B cell (primary cell): ENCODE data around the gene EZH1. TPM values are rescaled to one million over a fixed set of nuclear protein-coding genes. Genes with fewer than 3 reads are reported as not detected.

ENCODE experiments used
- ATAC-seq: fragments of 200-7000 bp; cut with Tn5 transposase; one replicate; pipeline ENCODE4 v1.10.0; 2021; ENCODE audit warnings: low read depth, mild to moderate bottlenecking, moderate number of reproducible peaks, moderate library complexity
- CTCF ChIA-PET: fragments of 350-600 bp; sonication (Branson Sonifier 250); formaldehyde crosslinking; loops from one replicate; lab custom pipeline; 2021; ENCODE audit warnings: antibody characterized with exemption, inconsistent platforms; lab: Charles Lee
- POLR2A ChIA-PET: fragments of 350-600 bp; sonication (Branson Sonifier 250); formaldehyde crosslinking; loops from one replicate; lab custom pipeline; 2021; ENCODE audit warnings: antibody characterized with exemption; lab: Charles Lee
- DNase-seq: peaks from one replicate; pipeline ENCODE4 v3.0.0; 2013
- H2AFZ ChIP-seq: 2 replicates; pipeline ENCODE4 v1.6.1; 2012; ENCODE audit warnings: mild to moderate bottlenecking, low read depth, low read length; ENCODE audit not compliant: insufficient read depth, poor library complexity, severe bottlenecking
- H3K27ac ChIP-seq, 2 donors: 1 replicate in 1 of 2; 2 replicates in 1 of 2; pipeline ENCODE4 v1.5.1; 2012 to 2013; ENCODE audit warnings: low read length in 2 of 2, mild to moderate bottlenecking in 2 of 2, moderate library complexity in 1 of 2
- H3K27me3 ChIP-seq, 4 experiments: fragments of 200-600 bp in 1 of 4; sonication (generic) in 1 of 4; replicated peaks in 1 of 4; 1 replicate in 2 of 4; 2 replicates in 2 of 4; pipeline versions ENCODE4 v1.6.1 to v1.7.0; 2013 to 2016; ENCODE audit warnings: low read length in 3 of 4, mild to moderate bottlenecking in 2 of 4, mixed read lengths in 1 of 4, moderate library complexity in 1 of 4; ENCODE audit not compliant: insufficient read depth in 4 of 4, control insufficient read depth in 3 of 4; ENCODE audit errors: control extremely low read depth in 1 of 4
- H3K36me3 ChIP-seq, 2 experiments: replicated peaks in 1 of 2; 1 replicate in 1 of 2; 2 replicates in 1 of 2; pipeline versions ENCODE4 v1.6.1 to v1.7.1; 2013; ENCODE audit warnings: low read length in 1 of 2; ENCODE audit not compliant: insufficient read depth in 2 of 2, control insufficient read depth in 1 of 2; ENCODE audit errors: control extremely low read depth in 1 of 2, extremely low read depth in 1 of 2
- H3K4me1 ChIP-seq, 2 donors: fragments of 200-600 bp in 1 of 2; sonication (generic) in 1 of 2; 1 replicate in 1 of 2; 2 replicates in 1 of 2; pipeline versions ENCODE4 v1.5.1 to v1.6.1; 2013 to 2017; ENCODE audit warnings: low read length in 2 of 2; ENCODE audit not compliant: control insufficient read depth in 2 of 2, insufficient read depth in 2 of 2
- H3K4me2 ChIP-seq: replicated peaks from 2 replicates; pipeline ENCODE3; 2012; ENCODE audit warnings: mild to moderate bottlenecking, low read depth, low read length; ENCODE audit not compliant: poor library complexity, severe bottlenecking
- H3K4me3 ChIP-seq, 5 experiments: fragments of 200-600 bp in 1 of 5; sonication (generic) in 1 of 5; 1 replicate in 3 of 5; 2 replicates in 2 of 5; pipeline versions ENCODE4 v1.5.1 to v1.7.0; 2011 to 2016; ENCODE audit warnings: low read length in 4 of 5, mild to moderate bottlenecking in 4 of 5, low read depth in 2 of 5, control low read depth in 1 of 5, moderate library complexity in 1 of 5; ENCODE audit not compliant: insufficient read depth in 1 of 5; ENCODE audit errors: control extremely low read depth in 1 of 5, extremely low read depth in 1 of 5
- H3K79me2 ChIP-seq: fragments of 200-600 bp; sonication (generic); one replicate; pipeline ENCODE4 v1.6.0; 2016; ENCODE audit warnings: low read length; ENCODE audit not compliant: control insufficient read depth, insufficient read depth
- H3K9ac ChIP-seq: fragments of 200-600 bp; sonication (generic); 2 replicates; pipeline ENCODE4 v1.6.1; 2017; ENCODE audit warnings: mild to moderate bottlenecking, low read length, moderate library complexity
- H3K9me3 ChIP-seq, 3 donors: one replicate each; pipeline versions ENCODE4 v1.6.1 to v1.7.1; 2013; ENCODE audit warnings: low read length in 2 of 3; ENCODE audit not compliant: control insufficient read depth in 2 of 3, insufficient read depth in 1 of 3; ENCODE audit errors: control extremely low read depth in 1 of 3
- H4K20me1 ChIP-seq: 2 replicates; pipeline ENCODE4 v1.6.0; 2012; ENCODE audit warnings: mild to moderate bottlenecking, low read length; ENCODE audit not compliant: insufficient read depth, control insufficient read depth, poor library complexity, severe bottlenecking
- H3K27ac Mint-ChIP-seq: one replicate; pipeline ENCODE4 v1.8.0; 2021; ENCODE audit warnings: mixed read lengths
- H3K27me3 Mint-ChIP-seq: one replicate; pipeline ENCODE4 v1.8.0; 2021; ENCODE audit warnings: mixed read lengths
- H3K4me1 Mint-ChIP-seq: one replicate; pipeline ENCODE4 v1.8.0; 2021; ENCODE audit warnings: mixed read lengths
- H3K4me3 Mint-ChIP-seq: one replicate; pipeline ENCODE4 v1.8.0; 2021; ENCODE audit warnings: mixed read lengths
- H3K9me3 Mint-ChIP-seq: one replicate; pipeline ENCODE4 v1.8.0; 2022; ENCODE audit warnings: mixed read lengths; ENCODE audit not compliant: insufficient read depth
- CTCF ChIP-seq: fragments of 200-600 bp; IDR thresholded peaks from one replicate; pipeline ENCODE4 v1.8.0; 2022; ENCODE audit warnings: antibody characterized with exemption, mild to moderate bottlenecking
- EZH2 ChIP-seq: IDR thresholded peaks from 2 replicates; pipeline ENCODE4 v1.6.1; 2012; ENCODE audit warnings: borderline replicate concordance, low read depth, mild to moderate bottlenecking, moderate library complexity, low read length; ENCODE audit not compliant: insufficient read depth, poor library complexity, severe bottlenecking
- WGBS: methylation state at CpG from one replicate; pipeline ENCODE4 v1.1.5; 2013; ENCODE audit warnings: missing lambda C conversion rate; ENCODE audit not compliant: insufficient coverage; 5-methylcytosine and 5-hydroxymethylcytosine counted together
- intact Hi-C: fragments of 100-400 bp; cut with micrococcal nuclease; formaldehyde crosslinking; loops from one replicate; pipeline ENCODE4 v1.10.0; 2022
- polyA minus RNA-seq: library from RNA; depleted of rRNA, polyadenylated mRNA; stranded (reverse); fragments of >200 nt; gene quantifications from 2 replicates; pipeline ENCODE4 v1.2.3, GENCODE V29; 2012
- polyA plus RNA-seq: library from polyadenylated mRNA; depleted of rRNA; stranded (reverse); fragments of >200 nt; gene quantifications from 2 replicates; pipeline ENCODE4 v1.2.3, GENCODE V29; 2012
- total RNA-seq, 2 donors: library from RNA; stranded (reverse); fragments of 120-200 nt in 1 of 2; gene quantifications; 1 replicate in 1 of 2; 2 replicates in 1 of 2; pipeline versions ENCODE4 v1.2.3 to v1.2.4, GENCODE V29; 2013 to 2022

Gene EZH1
- total RNA-seq (169 and 180 TPM in 2 replicates), polyA plus RNA-seq (115 and 195 TPM in 2 replicates), polyA minus RNA-seq (90.3 and 91.1 TPM in 2 replicates)
- total RNA-seq (2013) = 70.3 TPM

GRCh38 chr17:42744806-42745617 is at the start of gene EZH1:
Gene EZH1 (minus strand): TSS chr17:42745040. CDS start chr17:42728941, 16,099 bp downstream.
- Mint-ChIP-seq H3K4me1 (peaks cover 29% of the 10 kb centered on the region), H3K27ac (peak within 1 kb of the TSS; percentile 99), H3K27me3 (peaks cover 18% of the 10 kb centered on the region), H3K9me3 (no peaks in the 10 kb centered on the region), H3K4me3 (peak within 1 kb of the TSS; percentile 99)
- Histone ChIP-seq H3K79me2 (peaks cover 52% of the 10 kb centered on the region), H3K9ac (peak within 1 kb of the TSS; percentile 77), H3K4me3 (peak within 1 kb of the TSS; percentile 56 to 76 (median 70)), H3K9me3 (no peaks in the 10 kb centered on the region), H3K27ac (peak within 1 kb of the TSS; percentile 67 to 92), H3K4me1 (peaks cover 25 to 27% of the 10 kb centered on the region in 2 donors), H3K36me3 (peaks cover 1 to 6% of the 10 kb centered on the region in 2 experiments), H3K27me3 (peaks cover 0 to 16% (median under 1%) of the 10 kb centered on the region in 4 experiments), H3K4me2 (peak within 1 kb of the TSS; percentile 84), H4K20me1 (peaks cover 21% of the 10 kb centered on the region), H2AFZ (peak within 1 kb of the TSS; percentile 92)
- DNase-seq (peak; percentile 95), ATAC-seq (peak; percentile 86)
- CTCF ChIA-PET = no interaction called here
- POLR2A ChIA-PET = no interaction called here
- intact Hi-C loops = loop anchor here (1.0 to 10.0 kb wide), 8 partner anchors 18 to 740 kb away; partner anchors contain the start of genes BECN1, CNTD1, COA3 and DHX8
- 5% methylated on average over 46 of the region's 50 CpGs for WGBS
- TF ChIP-seq CTCF = no peak
- no peak for TF ChIP-seq EZH2

DNA sequence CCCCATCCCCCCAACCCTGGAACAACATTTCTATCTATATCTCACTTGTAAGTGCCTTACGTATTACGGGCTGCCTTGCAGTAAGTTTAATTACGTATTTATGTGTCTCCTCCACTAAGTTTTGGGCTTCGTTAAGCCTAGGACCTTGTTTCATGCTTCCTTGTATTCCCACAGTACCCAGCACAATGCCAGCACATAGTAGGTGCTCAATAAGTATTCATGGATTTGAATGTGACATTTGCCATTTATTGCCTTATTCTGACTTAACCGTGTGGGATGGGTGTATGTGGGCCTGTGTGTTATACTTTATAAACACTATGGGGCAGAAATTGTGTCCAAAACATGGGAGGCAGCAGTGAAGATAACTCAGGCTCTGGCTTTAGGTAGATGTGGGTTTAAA is 47.7 kb upstream of the EZH1 start:
- intact Hi-C loops = no loop called here
- CTCF ChIA-PET = no interaction called here

More for the DNA sequence above, 47.7 kb upstream of the EZH1 start:
- no peaks in the 10 kb centered on the region for H3K9me3 Mint-ChIP-seq
- WGBS = 76% methylated on average over 3 of the region's 5 CpGs
- Histone ChIP-seq H3K9ac (no peak overlapping the region), H3K4me2 (no peak overlapping the region), H3K27ac (no peak overlapping the region), H3K36me3 (peaks cover 0 to 2% of the 10 kb centered on the region in 2 experiments), H4K20me1 (no peaks in the 10 kb centered on the region), H2AFZ (no peak overlapping the region), H3K4me1 (peaks cover 4 to 8% of the 10 kb centered on the region in 2 donors), H3K27me3 (peaks cover 0 to 8% (median 0%) of the 10 kb centered on the region in 4 experiments), H3K4me3 (no peak overlapping the region), H3K79me2 (peaks cover 13% of the 10 kb centered on the region), H3K9me3 (no peaks in the 10 kb centered on the region)
- DNase-seq (no peak), ATAC-seq (no peak)
- H3K4me3 Mint-ChIP-seq = no peak overlapping the region
- TF ChIP-seq CTCF = no peak
- TF ChIP-seq EZH2 = no peak
- POLR2A ChIA-PET = interaction anchor here (0.6 kb wide), 1 partner anchor 16 kb away, joined by 6 read pairs; no protein-coding TSS in a partner anchor
- no peak overlapping the region for H3K27ac Mint-ChIP-seq
- peaks cover 16% of the 10 kb centered on the region for H3K27me3 Mint-ChIP-seq
- peaks cover 14% of the 10 kb centered on the region for H3K4me1 Mint-ChIP-seq
